Subcutaneous adipose tissue (tissue), 4 donors: Measurements from ENCODE around the gene SPATA9. TPM values are rescaled to one million over a fixed set of nuclear protein-coding genes. Genes with fewer than 3 reads are reported as not detected.

ENCODE experiments used
- total RNA-seq, 4 donors: library from RNA; depleted of rRNA; stranded (reverse); fragments of >200 nt; gene quantifications; one replicate each; pipeline ENCODE4 v1.1.0, GENCODE V29; 2016
- TF ChIP-seq, protein P1 (sequence below): fragments of 450-650 bp; IDR thresholded peaks from one replicate; pipeline ENCODE4 v1.5.1; 2016; ENCODE audit warnings: low read depth, mild to moderate bottlenecking, control low read depth, antibody characterized with exemption, moderate library complexity

The SPATA9 gene
- total RNA-seq, 4 donors from 2014 or later, result 2.4 to 4.7 TPM; not detected in 2

GRCh38 chr5:95627971-95628810 lies 54.6 kb downstream of the SPATA9 start:
- TF ChIP-seq, protein P1, sequence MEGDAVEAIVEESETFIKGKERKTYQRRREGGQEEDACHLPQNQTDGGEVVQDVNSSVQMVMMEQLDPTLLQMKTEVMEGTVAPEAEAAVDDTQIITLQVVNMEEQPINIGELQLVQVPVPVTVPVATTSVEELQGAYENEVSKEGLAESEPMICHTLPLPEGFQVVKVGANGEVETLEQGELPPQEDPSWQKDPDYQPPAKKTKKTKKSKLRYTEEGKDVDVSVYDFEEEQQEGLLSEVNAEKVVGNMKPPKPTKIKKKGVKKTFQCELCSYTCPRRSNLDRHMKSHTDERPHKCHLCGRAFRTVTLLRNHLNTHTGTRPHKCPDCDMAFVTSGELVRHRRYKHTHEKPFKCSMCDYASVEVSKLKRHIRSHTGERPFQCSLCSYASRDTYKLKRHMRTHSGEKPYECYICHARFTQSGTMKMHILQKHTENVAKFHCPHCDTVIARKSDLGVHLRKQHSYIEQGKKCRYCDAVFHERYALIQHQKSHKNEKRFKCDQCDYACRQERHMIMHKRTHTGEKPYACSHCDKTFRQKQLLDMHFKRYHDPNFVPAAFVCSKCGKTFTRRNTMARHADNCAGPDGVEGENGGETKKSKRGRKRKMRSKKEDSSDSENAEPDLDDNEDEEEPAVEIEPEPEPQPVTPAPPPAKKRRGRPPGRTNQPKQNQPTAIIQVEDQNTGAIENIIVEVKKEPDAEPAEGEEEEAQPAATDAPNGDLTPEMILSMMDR, result no peak

- TF ChIP-seq, protein P1, result no peak
Observed at GRCh38 chr5:95626701-95627100, 56.1 kb downstream of the SPATA9 start.

DNA sequence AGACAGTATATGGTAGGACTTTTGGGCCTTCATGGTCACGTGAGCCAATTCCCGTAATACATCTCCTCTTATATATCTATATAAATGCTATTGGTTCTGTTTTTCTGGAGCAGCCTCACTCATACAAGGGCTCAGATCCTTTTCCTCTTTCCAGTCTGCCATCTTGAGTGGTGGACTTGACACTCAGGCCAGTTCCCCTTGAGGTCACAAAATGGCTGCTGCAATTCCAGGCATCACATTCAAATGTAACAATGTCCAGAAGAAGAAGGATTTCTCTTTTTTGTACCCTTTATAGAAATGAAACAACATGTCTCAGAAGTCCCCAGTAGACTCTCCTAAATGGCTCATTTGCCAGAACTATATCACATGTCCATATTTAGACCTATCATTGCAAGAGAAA lies 58.4 kb downstream of the SPATA9 start:
- TF ChIP-seq, protein P1, result no peak

- TF ChIP-seq, protein P1, result no peak
Observed at GRCh38 chr5:95623706-95624105, 59.1 kb downstream of the SPATA9 start.

- TF ChIP-seq, protein P1, result no peak
Observed at GRCh38 chr5:95621839-95622629, 60.8 kb downstream of the SPATA9 start.

DNA sequence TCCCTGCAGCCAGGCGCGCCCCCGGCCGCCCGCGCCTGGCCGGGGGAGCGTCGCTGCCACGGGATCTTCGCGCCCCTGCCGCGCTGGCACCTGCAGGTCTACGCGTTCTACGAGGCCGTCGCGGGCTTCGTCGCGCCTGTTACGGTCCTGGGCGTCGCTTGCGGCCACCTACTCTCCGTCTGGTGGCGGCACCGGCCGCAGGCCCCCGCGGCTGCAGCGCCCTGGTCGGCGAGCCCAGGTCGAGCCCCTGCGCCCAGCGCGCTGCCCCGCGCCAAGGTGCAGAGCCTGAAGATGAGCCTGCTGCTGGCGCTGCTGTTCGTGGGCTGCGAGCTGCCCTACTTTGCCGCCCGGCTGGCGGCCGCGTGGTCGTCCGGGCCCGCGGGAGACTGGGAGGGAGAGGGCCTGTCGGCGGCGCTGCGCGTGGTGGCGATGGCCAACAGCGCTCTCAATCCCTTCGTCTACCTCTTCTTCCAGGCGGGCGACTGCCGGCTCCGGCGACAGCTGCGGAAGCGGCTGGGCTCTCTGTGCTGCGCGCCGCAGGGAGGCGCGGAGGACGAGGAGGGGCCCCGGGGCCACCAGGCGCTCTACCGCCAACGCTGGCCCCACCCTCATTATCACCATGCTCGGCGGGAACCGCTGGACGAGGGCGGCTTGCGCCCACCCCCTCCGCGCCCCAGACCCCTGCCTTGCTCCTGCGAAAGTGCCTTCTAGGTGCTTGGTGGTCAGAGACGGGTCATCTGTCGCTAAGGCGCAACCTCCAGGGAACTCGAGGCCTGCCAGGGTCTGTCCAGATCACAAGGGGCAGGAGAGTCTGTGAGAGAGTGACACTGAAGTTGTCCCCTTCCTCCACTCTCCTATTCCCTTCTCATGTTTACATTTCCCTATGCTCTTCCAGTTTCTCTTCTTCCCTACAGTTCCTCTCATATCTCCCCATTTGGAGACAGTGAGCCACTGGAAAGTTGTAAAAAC lies 61.6 kb downstream of the SPATA9 start:
- TF ChIP-seq, protein P1, result no peak
